Endodermal cell (in vitro differentiated cells): ENCODE data around the gene NHEJ1. TPM values are rescaled to one million over a fixed set of nuclear protein-coding genes. Genes with fewer than 3 reads are reported as not detected.

ENCODE experiments used
- DNase-seq: peaks from one replicate; pipeline ENCODE4 v3.0.0-alpha.2; 2017
- H3K27ac ChIP-seq: 2 replicates; pipeline ENCODE4 v1.5.1; 2013; ENCODE audit warnings: mild to moderate bottlenecking, low read depth, low read length, moderate library complexity
- H3K27me3 ChIP-seq: 2 replicates; pipeline ENCODE4 v1.6.1; 2013; ENCODE audit warnings: mild to moderate bottlenecking, low read length, moderate library complexity; ENCODE audit not compliant: insufficient read depth, control insufficient read depth, poor library complexity, severe bottlenecking
- H3K36me3 ChIP-seq: 2 replicates; pipeline ENCODE4 v1.7.0; 2013; ENCODE audit warnings: mild to moderate bottlenecking, low read length, moderate library complexity; ENCODE audit not compliant: control insufficient read depth, insufficient read depth
- H3K4me1 ChIP-seq: one replicate; pipeline ENCODE4 v1.7.0; 2013; ENCODE audit warnings: low read length; ENCODE audit not compliant: control insufficient read depth, insufficient read depth
- H3K4me3 ChIP-seq: 2 replicates; pipeline ENCODE4 v1.5.1; 2013; ENCODE audit warnings: mild to moderate bottlenecking, low read length, moderate library complexity
- H3K9ac ChIP-seq: 2 replicates; pipeline ENCODE4 v1.6.1; 2013; ENCODE audit warnings: mild to moderate bottlenecking, low read length, moderate library complexity; ENCODE audit not compliant: poor library complexity, severe bottlenecking; ENCODE audit errors: extremely low read depth
- H3K9me3 ChIP-seq: 2 replicates; pipeline ENCODE4 v1.6.1; 2013; ENCODE audit warnings: mild to moderate bottlenecking, low read length, moderate library complexity; ENCODE audit not compliant: control insufficient read depth
- H3K27ac Mint-ChIP-seq: 2 replicates; pipeline ENCODE4 v1.8.0; 2020; ENCODE audit warnings: mixed read lengths
- H3K27me3 Mint-ChIP-seq: 2 replicates; pipeline ENCODE4 v1.8.0; 2021; ENCODE audit warnings: mild to moderate bottlenecking, mixed read lengths; ENCODE audit not compliant: insufficient read depth
- H3K36me3 Mint-ChIP-seq: 2 replicates; pipeline ENCODE4 v1.8.0; 2020; ENCODE audit warnings: low read depth, mixed read lengths
- H3K4me1 Mint-ChIP-seq: 2 replicates; pipeline ENCODE4 v1.8.0; 2020; ENCODE audit warnings: mixed read lengths
- H3K4me3 Mint-ChIP-seq: 2 replicates; pipeline ENCODE4 v1.8.0; 2020; ENCODE audit warnings: mild to moderate bottlenecking, moderate library complexity, mixed read lengths
- H3K9me3 Mint-ChIP-seq: 2 replicates; pipeline ENCODE4 v1.8.0; 2020; ENCODE audit warnings: mild to moderate bottlenecking, mixed read lengths
- WGBS, 2 experiments: methylation state at CpG; one replicate each; pipeline versions ENCODE4 v1.1.5 to v1.1.7; 2013; ENCODE audit warnings: missing lambda C conversion rate in 2 of 2, mixed read lengths in 1 of 2; ENCODE audit not compliant: insufficient coverage in 1 of 2, insufficient read length in 1 of 2; 5-methylcytosine and 5-hydroxymethylcytosine counted together
- total RNA-seq, 2 donors: library from RNA; stranded (reverse); fragmentation: NEBNext Ultra II Directional in 1 of 2; extraction: Animal tissue kit (Norgen Biotek cat#: 25700) in 1 of 2; gene quantifications; 2 replicates in 1 of 2; 3 replicates in 1 of 2; pipeline ENCODE4 v1.2.1, GENCODE V29; 2021
- TF ChIP-seq, protein P1 (sequence below): fragments of 200-600 bp; sonication (generic); conservative IDR thresholded peaks from 2 replicates; pipeline ENCODE4 v1.5.0; 2021; ENCODE audit warnings: antibody characterized with exemption, mild to moderate bottlenecking

The NHEJ1 gene
- total RNA-seq, 2 donors from 2014 or later: 16.2 to 27.4 TPM

- no peak for DNase-seq
- no peaks in the 10 kb centered on the region for H3K27me3 ChIP-seq
- H3K9me3 ChIP-seq: no peaks in the 10 kb centered on the region
- no peaks in the 10 kb centered on the region for H3K27me3 Mint-ChIP-seq
- no peaks in the 10 kb centered on the region for H3K9me3 Mint-ChIP-seq
- H3K27ac ChIP-seq: no peak overlapping the region
- TF ChIP-seq, protein P1, sequence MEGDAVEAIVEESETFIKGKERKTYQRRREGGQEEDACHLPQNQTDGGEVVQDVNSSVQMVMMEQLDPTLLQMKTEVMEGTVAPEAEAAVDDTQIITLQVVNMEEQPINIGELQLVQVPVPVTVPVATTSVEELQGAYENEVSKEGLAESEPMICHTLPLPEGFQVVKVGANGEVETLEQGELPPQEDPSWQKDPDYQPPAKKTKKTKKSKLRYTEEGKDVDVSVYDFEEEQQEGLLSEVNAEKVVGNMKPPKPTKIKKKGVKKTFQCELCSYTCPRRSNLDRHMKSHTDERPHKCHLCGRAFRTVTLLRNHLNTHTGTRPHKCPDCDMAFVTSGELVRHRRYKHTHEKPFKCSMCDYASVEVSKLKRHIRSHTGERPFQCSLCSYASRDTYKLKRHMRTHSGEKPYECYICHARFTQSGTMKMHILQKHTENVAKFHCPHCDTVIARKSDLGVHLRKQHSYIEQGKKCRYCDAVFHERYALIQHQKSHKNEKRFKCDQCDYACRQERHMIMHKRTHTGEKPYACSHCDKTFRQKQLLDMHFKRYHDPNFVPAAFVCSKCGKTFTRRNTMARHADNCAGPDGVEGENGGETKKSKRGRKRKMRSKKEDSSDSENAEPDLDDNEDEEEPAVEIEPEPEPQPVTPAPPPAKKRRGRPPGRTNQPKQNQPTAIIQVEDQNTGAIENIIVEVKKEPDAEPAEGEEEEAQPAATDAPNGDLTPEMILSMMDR: no peak
- H3K4me3 ChIP-seq: no peak overlapping the region
- no peaks in the 10 kb centered on the region for H3K36me3 ChIP-seq
- peak overlapping the region; percentile 83 for H3K27ac Mint-ChIP-seq
- H3K4me3 Mint-ChIP-seq: no peak overlapping the region
- no peak overlapping the region for H3K9ac ChIP-seq
- H3K4me1 ChIP-seq: peaks cover 31% of the 10 kb centered on the region
- H3K36me3 Mint-ChIP-seq: no peaks in the 10 kb centered on the region
- WGBS, 2 experiments: 32 to 60% methylated on average over 1 to 2 of the region's 2 CpGs
- peaks cover 68% of the 10 kb centered on the region for H3K4me1 Mint-ChIP-seq
These were observed 33.5 kb downstream of the NHEJ1 start for GRCh38 chr2:219127037-219127635.

GRCh38 chr2:219126555-219126954 lies 34.1 kb downstream of the NHEJ1 start:
- TF ChIP-seq, protein P1: no peak
- H3K4me1 Mint-ChIP-seq: peaks cover 68% of the 10 kb centered on the region
- H3K27me3 ChIP-seq: no peaks in the 10 kb centered on the region
- H3K27me3 Mint-ChIP-seq: no peaks in the 10 kb centered on the region
- WGBS, 2 experiments: 86 to 94% methylated on average over 3 of the region's 3 CpGs
- H3K27ac ChIP-seq: no peak overlapping the region
- H3K36me3 Mint-ChIP-seq: no peaks in the 10 kb centered on the region
- H3K9ac ChIP-seq: no peak overlapping the region
- H3K4me1 ChIP-seq: peaks cover 31% of the 10 kb centered on the region
- H3K36me3 ChIP-seq: no peaks in the 10 kb centered on the region
- no peaks in the 10 kb centered on the region for H3K9me3 ChIP-seq
- DNase-seq: no peak
- H3K4me3 Mint-ChIP-seq: no peak overlapping the region
- no peaks in the 10 kb centered on the region for H3K9me3 Mint-ChIP-seq
- peak overlapping the region; percentile 32 for H3K4me3 ChIP-seq
- H3K27ac Mint-ChIP-seq: peak overlapping the region; percentile 40

DNA sequence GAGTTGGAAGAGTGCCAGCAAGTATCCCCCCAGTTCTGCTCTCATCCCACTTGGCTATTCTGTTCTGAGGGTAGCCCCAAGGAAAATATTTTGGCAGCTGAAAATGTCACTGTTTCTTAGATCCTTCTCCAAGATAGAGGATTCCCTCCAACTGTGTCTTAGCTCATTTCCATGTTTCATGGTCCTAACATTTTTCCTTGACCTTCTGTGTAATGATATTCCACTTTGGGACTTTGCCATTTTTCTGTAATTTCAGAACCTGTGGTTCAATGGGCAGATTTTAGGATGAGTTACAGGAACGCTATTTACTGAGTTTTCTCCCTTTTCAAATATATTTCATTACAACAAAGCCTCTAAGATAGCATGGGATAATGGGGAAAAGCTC lies 34.7 kb downstream of the NHEJ1 start:
- TF ChIP-seq, protein P1: no peak
- Histone ChIP-seq H3K4me3 (peak overlapping the region; percentile 32), H3K4me1 (peaks cover 31% of the 10 kb centered on the region), H3K9me3 (no peaks in the 10 kb centered on the region), H3K27me3 (no peaks in the 10 kb centered on the region), H3K36me3 (no peaks in the 10 kb centered on the region), H3K9ac (no peak overlapping the region), H3K27ac (no peak overlapping the region)
- no peak overlapping the region for H3K4me3 Mint-ChIP-seq
- no peak overlapping the region for H3K27ac Mint-ChIP-seq
- H3K36me3 Mint-ChIP-seq: no peaks in the 10 kb centered on the region
- WGBS, 2 experiments: 80% methylated on average over 1 of the region's 1 CpG; no CpG with 5 or more reads in 1 of the 2 experiments
- DNase-seq: no peak
- H3K27me3 Mint-ChIP-seq: no peaks in the 10 kb centered on the region
- H3K4me1 Mint-ChIP-seq: peaks cover 68% of the 10 kb centered on the region
- H3K9me3 Mint-ChIP-seq: no peaks in the 10 kb centered on the region
